Umbilical cord (tissue), 2 donors: ENCODE results near the gene ERG. TPM values are rescaled to one million over a fixed set of nuclear protein-coding genes. Genes with fewer than 3 reads are reported as not detected.

Experiments
- DNase-seq: peaks from one replicate; pipeline ENCODE4 v3.0.0-alpha.2; 2015; ENCODE audit warnings: low spot score
- total RNA-seq: library from RNA; depleted of rRNA; stranded (reverse); fragments of >200 nt; gene quantifications from one replicate; pipeline ENCODE4 v1.2.3, GENCODE V29; 2014; ENCODE audit warnings: low replicate concordance; ENCODE audit not compliant: insufficient read depth

ERG gene
- total RNA-seq, 1 donor from 2014 or later = 14.9 TPM

DNA sequence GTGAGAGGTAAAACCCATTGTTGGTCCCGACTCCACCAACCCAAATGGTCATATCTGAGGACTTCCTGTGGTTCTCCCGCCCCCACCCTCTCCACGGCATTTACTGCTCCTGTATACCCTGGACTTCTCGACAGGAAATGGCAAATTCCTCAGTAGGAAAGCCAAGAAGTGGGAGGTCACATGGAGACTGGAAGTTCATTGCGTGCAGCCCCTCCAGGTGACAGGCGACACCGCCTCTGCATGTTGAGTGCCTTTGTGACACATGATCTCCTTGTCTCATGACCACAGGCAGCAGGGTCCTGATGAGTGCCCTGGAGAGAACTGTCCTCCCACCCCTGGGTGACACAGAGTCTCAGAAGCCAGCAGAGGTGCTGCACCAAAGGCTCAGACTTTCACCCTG is 24.2 kb downstream of the ERG start:
- DNase-seq = peak; percentile 42

DNA sequence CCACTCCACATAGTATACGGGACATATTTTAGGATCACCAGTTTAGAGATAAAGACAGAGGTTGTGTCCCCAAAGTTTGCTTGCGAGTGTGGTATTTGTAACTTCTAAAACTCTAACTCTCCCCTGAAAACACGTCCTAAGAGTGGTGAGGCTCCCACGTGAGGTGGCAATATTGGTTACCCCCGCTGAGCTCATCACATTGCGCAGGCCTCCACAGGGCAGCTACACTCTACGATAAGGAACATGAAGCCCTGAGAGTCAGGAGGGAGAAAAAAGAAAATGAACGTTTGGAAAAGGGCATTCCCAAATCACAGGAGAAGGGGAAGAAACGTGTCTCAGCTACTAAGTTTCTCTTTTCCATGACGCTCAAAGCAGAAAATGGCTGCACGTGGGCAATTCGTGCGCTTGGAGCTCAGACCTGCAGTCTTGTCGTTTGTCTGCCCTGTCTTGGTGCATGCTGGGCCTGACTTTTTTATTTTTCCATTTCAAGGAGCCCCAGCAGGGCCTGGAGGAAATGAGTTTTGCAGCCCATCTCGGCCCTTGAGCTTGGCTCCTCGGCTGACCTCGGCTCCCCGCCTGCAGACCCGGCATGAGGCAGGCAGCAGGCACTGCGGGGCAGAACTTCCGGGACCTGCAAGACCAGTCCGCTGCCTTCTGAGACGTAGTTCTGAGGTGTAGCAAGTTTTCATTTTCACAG is 25.7 kb downstream of the ERG start:
- DNase-seq = no peak

DNA sequence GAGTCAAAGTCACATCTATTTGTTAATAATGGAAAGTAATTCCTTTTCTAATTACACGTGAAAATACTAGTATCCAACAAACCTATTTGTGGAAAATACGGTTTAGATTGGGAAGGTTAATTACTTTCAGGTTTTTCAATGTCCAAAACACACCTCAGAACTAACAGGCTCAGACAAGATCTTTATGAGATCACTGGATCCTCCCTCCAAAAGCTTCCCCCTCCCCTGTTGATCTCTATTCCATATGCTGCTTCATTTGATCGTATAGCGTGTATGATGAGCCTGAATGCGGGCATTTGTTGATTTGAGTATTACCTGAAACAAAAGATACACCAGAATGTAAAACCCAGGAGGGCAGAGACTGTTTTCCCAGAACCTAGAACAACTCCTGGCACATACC is 26.5 kb downstream of the ERG start:
- no peak for DNase-seq

DNA sequence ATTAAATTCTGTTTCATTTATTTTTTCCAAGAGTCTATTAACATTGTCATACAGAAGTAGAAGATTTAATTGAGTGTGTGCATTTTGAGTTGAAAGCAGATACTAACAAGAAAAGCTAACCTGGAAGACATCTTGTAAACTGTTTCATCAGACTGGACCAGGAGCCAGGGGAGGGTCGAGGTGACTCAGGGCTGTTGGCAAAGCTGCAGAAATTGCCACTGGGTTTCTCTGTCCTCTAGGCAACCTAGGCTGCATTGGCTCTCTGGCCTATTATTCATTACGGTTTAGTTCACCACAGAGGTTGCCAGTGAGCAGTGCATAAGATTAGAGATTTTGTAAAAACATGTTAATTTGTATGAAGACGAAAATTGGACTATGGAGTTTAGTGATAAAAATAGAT is 27.5 kb downstream of the ERG start:
- DNase-seq = no peak

DNA sequence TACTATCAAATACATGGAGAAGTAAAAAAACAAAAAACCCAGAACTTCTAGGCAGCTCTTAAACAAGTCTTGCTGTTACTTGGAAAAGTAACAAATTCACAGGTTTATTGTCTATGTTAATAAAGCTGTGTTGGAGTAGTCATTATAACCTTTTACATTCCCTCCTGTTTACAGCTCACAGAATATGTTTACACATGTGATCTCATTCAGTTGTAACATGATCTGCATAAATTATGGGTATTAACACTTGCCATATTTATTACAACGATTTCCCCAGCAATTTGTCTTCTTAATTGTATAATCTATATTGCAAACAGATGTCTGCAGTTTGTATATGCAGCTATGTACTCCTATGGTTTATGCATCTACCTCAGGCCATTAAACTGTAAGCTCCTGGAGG is 28.6 kb downstream of the ERG start:
- no peak for DNase-seq

DNA sequence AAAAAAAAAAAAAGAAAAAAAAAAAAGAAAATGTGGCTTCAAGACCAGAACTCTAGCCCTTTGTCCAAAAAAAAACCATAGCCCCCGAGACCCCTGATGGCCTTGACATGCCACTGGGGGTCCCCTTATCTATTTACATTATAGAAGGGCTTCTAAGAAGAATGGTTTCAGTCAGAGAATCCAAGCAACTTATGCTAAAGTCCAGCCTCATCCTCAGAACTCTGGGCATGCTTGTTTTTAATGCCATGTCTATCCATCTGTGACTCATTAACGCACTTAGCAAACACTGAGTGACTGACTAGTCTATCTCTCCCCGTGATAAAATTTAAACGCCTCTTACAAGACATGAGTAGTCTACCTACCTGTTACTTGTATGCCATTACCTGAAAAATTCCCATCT is 29.3 kb downstream of the ERG start:
- no peak for DNase-seq

DNA sequence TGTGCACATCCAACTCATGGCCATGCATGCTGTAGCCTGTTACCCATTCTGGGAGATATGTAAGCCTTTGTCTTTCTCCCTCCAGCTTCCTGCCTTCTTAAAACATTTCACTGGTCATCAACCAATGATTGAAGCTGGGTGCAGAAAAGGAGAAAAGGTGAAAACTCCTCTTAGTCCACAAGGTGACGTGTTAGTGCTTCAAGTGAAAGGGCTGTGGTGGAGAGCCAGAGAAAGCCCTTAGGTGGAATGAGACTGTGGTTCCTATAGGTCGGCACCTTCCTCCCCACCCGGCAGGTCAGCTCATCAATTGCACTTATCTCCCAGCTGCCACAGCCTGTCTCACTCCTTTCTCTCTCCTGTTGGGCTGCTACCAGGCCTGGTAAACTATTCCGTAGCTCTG is 30.4 kb downstream of the ERG start:
- DNase-seq = no peak

DNA sequence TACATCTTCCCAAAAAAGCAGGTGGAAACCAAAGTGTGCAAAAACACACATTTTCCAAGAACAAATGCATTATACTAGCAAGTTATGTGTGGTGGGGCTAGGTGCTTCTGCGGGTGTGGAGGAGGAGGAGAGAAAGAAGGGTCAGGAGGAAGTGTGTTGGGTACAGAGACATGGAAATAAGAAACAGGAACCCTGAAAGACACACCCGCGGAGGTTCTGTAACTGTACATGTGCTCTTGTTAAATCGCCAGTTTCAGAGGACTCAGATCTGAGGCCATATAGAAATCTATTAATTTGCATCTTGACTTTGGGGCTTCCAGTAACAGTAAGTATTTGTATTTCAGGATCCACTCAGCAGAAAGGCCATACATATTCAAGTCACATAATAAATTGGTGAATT is 30.9 kb downstream of the ERG start:
- no peak for DNase-seq

DNA sequence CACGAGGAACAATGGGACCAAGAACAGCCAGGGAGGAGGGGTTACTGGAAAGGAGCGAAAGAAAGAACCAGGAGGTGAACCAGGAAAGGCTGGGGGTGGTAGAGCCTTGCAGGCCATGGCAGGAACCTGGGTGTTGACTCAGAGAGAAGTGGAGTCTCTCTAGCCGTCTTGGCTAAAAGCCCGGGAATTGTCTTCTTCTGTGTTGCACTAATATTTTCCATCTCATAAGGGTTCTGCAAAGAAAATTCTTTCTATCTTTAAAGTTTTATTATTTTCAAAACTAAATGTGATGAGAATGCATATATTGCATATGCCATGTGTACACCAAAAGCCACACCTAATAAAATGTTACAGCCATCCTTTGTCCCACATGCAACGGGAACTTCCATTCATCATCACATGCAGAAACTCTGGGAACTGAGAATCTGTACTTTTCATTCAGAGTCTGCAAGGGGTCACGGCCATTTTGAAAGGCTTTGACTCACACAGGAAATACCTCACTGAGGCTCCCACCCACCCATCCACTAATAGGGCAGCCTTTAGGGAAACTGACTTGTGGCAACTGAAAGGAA is 38.0 kb downstream of the ERG start:
- peak; percentile 57 for DNase-seq

DNA sequence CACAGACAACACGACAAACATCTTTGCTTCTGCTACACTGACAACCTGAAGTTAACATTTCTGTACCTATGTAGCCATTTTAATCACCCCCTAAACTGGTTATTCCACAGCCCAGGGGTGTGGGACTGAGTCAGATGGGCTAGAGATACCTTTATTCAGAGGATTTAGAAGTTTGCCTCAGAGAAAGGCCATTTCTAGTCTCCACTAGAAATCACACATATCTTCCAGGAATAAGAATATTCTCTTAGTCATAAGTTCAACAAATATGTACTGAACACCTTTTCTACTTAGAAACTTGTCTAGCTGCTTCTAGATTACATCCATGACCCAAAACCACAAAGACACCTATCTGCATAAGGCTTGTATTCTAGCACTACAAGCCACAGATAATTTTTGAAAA is 38.8 kb downstream of the ERG start:
- no peak for DNase-seq

DNA sequence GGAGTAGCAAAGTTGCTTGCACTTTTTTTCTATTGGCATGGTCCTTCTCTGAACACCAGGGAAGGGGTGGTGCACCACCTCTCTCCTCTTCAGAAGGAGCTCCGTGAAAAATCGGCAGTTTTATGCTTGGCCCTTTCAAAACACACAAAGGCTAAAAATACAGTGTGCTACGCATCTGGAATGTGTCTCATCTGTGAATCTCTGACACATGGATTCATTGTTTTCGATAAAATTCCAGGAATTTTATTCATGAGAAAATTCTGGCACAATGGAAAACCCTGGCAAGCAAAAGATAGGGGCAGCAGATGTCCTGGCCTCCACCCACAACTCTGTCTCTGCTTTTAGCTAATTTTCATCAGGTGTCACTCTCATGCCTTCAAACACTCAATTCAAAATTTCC is 42.9 kb downstream of the ERG start:
- no peak for DNase-seq

DNA sequence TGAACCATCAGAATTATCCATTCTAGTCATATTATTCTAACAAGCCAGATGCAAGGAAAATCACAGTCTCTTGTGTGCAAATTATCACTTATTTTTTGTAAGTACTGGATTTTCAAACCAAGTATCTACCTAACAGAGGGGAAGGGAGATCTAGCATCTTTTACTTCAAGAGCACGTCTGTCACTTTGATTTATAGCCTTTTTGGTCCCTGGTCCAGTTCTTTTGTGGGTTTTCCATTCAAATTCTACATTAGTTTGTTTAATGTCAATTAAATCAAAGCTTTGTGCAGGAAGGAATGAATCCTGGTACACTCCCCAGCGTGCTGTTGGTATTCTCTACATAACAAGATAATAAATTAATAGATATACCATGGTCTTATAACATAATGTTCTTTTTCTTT is 43.6 kb downstream of the ERG start:
- DNase-seq = no peak

DNA sequence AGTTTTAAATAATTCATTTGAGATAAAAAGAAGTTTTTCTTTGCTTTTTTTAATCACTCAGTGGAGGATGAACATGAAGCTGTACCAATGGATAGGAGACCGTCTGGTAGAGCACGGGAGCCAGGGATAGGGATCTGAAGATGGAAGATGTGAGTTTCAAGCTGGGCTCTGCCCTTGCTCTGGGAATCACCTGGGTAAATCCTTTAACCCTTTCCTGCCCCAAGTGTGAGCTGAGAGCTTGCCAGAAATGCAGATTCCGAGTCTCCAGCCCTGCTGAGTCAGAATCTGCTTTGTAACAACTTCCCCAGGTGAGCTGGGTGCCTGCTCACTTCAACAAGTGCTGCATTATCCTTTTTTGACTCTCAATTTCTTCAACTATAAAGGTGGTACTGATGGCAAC is 44.1 kb downstream of the ERG start:
- no peak for DNase-seq

DNA sequence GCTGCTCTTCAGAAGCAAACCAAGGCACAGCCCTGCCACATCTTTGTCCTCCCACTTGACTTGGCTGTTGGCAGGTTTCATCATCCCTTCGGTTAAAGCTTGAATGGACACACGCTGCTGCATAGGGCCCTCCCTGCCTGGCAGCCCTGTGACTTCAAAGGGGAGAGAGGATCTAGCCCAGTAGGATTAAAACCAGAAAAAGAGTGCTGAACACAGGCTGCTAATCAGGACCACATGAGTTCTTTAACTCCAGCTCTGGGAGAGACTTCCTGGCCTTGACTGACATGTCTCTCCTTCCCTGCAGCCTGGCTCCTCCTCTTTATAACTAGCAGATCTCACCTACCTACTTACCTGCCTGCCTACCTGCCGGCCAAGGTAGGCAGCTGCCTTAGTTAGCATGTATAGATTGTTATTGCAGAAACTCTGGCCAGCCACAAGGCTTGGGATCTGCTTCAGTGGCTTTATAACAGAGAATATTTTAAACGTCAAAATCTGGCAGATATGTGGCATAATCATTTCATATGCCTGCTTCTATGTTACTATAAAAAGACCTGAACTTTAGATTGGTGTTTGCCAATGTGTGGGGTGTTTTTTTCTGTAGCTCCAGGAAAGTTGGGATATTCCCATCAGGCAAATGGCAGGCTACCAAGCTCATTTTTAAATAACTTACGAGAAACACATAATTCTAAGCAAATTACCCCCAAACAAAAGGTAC is 49.4 kb downstream of the ERG start:
- DNase-seq = no peak

DNA sequence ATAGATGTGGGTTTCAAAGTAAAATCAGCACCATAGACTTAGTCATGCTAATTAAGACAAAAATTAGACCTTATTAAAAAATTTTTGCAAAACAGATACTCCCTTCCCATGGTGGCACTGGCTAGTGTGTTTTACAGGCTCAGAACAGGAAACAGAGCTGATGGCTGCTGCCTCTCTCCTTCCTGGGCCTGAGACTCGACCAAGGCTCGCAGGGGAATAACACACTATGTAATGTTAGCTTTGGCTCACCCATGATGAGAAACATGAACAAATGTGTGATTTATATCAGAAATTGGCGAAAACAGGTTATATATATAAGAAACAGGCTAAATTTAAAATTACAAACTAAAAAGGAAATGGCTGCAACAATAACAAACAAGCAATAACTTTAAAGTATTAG is 50.7 kb downstream of the ERG start:
- no peak for DNase-seq

DNA sequence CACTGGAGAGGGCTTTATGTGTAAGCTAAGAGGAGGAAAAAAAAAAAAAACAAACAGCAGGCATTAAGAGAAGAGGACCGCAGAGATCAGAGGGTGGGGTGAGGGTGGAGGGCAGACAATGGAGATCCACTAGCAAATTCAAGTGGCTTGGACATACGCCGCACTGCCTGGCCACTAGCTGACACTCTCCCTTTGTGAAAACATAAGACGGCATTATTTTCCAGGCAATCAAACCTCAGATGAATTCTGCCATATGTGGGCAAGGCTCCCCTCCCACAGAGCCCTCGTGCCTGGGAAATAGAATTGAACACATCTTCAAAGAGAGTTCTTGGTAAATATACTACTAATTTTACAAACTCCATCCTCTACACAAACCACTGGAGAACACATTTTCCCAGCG is 53.6 kb downstream of the ERG start:
- no peak for DNase-seq

DNA sequence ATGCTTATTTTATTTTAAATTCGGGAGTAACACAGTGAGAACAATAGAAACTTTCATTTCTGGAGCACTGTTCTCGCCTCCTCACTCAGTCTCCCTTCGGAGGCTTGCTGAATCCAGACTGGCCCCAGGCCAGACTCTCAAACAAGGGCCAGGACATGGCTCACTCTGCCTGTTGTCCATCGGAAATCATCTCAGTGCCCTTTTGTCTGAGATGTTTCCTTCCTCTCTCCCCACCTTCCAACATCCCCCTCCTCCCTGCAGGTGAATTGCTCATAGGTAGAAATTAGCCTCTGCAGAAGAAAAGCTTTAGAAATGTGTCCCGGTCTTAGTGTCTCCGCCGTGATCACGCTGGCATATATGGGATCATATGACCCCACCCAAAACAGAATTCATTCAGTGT is 55.2 kb downstream of the ERG start:
- DNase-seq = no peak

DNA sequence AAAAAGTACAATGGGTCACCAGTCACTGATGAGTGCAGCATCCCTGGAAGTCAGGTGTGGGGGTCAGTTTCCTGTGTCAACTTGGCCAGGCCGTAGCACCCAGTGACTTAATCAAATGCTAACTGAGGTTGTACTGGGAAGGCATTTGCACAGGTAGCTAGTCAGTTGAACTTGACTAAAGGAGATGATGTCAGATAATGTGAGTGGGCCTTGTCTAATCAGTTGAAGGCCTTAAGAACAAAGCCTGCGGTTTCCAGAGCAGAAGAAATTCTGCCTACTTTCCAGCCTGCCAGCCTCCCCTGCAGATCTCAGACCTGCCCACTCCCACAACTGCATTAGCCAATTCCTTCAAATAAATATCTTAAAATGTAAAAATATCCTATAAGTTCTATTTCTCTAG is 57.1 kb downstream of the ERG start:
- DNase-seq = no peak

DNA sequence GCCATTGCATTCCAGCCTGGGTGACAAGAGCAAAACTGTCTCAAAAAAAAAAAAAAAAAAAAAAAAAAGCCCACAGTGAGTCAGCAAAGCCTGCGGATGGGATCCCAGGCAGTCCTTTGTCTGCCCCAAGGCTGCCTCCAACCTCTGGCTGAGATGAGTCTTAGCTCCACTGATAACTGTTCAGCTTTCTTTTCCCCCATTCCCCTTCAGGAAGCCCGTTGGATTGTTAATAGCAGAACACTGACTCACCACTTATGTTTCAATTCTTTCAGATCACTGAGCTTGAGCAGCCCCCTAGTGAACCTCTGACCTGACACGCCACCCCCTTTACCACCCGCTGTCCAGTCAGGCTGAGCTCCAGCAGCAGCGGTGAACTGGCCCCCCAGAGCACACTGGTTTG is 57.5 kb downstream of the ERG start:
- DNase-seq = peak; percentile 77

DNA sequence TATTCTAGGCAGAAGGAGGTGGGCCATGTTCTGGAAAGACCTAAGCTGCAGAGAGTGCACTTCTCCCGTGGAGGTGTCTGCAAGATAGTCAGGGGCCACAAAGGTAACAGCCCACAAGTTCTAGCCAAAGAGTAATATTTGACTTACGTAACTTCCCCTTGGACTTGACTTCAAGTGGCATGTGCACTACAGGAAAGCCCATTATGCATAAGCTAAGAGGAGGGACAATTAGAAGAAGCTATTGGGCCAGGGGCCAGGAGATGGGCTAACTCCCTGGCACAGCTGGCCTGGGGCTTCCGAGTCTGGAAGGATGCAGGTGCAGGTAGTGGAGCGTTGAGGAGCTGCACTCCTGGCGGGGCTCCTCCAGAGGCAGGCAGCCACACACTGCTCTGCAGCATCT is 58.3 kb downstream of the ERG start:
- DNase-seq = no peak

DNA sequence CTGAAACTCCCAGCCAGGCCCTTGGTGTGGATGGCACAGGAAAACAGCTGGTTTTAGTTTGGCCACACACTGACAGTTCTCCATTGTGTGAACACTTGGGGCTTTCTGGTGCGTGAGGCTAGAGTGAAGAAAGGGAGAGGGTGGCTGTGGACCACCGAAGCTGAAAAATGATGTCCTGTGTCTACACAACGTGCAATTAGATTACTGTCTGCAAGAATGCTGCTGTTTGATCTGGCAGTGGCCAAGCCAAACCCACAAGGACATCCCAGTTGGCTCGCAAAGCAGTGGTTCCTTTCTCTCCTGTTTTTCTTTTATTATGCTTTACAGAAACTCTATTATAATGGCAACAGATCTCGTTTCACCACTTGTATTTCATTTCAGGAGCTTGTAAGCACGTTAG is 58.9 kb downstream of the ERG start:
- no peak for DNase-seq

DNA sequence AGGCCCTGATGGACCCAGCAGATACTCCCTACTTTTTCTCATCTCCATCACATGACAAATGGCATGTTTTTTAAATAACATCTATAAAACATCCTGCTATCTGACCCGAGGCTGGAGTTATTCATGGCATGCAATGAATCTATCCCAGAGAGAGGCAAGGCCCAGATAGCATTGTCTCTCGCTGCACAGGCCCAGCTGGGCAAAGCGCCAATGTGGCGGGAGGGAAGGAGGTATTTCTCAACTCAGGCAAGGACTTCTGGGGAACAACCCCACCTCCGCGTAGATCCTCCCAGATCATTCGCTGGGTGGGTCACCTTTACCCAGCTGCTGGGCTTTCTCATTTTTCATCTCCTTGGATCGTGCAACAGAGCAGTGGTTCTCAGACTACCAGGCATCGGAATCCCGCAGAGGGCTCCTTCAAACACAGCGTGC is 59.8 kb downstream of the ERG start:
- peak; percentile 95 for DNase-seq

DNA sequence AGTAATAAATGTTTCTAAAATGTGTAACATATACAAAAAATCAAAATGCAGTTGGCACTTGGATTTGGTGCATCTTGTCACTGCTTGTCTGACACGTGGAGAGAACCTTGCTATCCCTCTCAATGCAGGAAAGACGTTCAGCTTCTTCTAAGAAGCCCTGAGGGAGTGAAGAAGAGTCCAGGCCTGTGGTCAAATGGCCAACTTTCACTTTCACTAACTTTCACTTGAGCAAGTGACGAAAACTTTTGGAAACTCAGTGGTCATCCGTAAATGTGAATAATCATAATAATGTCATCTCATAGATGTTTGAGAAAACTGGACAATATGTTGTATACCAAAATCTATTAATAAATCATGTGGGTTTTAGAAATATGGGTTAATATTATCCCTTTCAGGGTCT is 61.9 kb downstream of the ERG start:
- DNase-seq = no peak
